ENCODE measurements around the gene AKNA.

The AKNA gene

DNA sequence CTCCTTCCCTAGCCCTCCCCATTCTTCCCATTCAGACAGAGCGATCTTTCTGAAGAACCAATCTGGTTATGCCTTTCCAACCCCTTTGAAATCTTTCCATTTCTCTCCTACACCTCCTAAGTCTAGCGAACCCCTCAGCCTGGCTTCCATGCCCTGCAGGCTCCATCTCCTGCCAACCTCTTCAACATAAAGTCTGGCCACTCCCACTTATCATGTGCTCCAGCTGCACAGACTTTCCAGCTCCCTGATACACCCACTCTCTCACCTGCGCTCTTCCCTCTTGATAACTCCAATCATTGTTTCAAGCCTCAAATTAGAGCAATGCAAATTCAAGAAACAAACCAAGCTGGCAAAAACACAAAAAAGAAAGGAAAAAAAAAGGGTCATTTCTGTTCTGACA is 68.6 kb downstream of the AKNA start:
- Mint-ChIP-seq H3K4me3 (no peak overlapping the region), H3K27ac (no peak overlapping the region), H3K4me1 (peaks cover 4% of the 10 kb centered on the region), H3K9me3 (no peaks in the 10 kb centered on the region), H3K36me3 (ENCODE audit: low read depth) (no peaks in the 10 kb centered on the region), H3K27me3 (ENCODE audit: low read depth, poor library complexity) (peaks cover 8% of the 10 kb centered on the region)
- TF ChIP-seq, protein P1, sequence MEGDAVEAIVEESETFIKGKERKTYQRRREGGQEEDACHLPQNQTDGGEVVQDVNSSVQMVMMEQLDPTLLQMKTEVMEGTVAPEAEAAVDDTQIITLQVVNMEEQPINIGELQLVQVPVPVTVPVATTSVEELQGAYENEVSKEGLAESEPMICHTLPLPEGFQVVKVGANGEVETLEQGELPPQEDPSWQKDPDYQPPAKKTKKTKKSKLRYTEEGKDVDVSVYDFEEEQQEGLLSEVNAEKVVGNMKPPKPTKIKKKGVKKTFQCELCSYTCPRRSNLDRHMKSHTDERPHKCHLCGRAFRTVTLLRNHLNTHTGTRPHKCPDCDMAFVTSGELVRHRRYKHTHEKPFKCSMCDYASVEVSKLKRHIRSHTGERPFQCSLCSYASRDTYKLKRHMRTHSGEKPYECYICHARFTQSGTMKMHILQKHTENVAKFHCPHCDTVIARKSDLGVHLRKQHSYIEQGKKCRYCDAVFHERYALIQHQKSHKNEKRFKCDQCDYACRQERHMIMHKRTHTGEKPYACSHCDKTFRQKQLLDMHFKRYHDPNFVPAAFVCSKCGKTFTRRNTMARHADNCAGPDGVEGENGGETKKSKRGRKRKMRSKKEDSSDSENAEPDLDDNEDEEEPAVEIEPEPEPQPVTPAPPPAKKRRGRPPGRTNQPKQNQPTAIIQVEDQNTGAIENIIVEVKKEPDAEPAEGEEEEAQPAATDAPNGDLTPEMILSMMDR (IDR thresholded peaks at IDR 0.05), result no peak
- no peak for DNase-seq

DNA sequence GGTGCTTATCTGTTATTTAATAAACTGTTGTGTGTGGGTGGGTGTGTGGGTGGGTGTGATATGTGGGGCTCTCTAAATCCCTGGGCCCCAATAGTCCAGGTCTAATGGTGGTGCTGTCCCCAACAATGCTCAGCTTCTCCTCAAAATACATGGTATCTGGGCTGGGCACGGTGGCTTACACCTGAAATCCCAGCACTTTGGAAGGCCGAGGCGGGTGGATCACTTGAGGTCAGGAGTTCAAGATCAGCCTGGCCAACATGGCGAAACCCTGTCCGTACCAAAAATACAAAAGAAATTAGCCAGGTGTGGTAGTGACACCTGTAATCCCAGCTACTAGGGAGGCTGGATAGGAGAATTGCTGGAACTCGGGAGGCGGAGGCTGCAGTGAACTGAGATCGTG is 69.4 kb downstream of the AKNA start:
- Mint-ChIP-seq H3K4me1 (peaks cover 4% of the 10 kb centered on the region), H3K9me3 (no peaks in the 10 kb centered on the region), H3K27ac (no peak overlapping the region), H3K27me3 (ENCODE audit: low read depth, poor library complexity) (peaks cover 8% of the 10 kb centered on the region), H3K4me3 (no peak overlapping the region), H3K36me3 (ENCODE audit: low read depth) (no peaks in the 10 kb centered on the region)
- TF ChIP-seq, protein P1 (IDR thresholded peaks at IDR 0.05), result no peak
- DNase-seq, result no peak

DNA sequence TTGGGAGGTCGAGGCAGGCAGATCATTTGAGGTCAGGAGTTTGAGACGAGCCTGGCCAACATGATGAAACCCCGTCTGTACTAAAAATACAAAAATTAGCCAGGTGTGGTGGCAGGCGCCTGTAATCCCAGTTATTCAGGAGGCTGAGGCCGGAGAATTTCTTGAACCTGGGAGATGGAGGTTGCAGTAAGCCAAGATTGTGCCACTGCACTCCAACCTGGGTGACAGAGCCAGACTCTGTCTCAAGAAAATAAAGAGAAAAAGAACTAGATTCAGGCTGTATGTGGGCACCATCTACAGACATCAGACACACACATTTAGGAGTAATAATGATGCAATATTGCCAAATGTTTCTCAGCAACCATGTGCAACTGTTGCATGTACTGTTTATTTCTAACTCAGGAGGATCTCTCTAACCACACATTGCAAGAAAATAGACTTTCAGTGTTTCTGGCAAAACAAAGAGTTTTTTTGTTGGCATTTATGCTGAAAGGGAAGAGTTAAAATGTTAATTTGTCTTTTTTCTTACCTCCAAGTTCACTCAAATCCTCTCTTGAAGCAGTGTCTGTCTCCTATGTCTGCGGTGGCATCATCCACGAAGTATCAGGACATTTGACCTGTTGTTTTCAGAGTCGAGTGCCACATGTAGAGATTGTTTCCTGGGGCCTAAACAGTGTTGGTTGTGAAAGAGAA is 70.0 kb downstream of the AKNA start:
- Mint-ChIP-seq H3K36me3 (ENCODE audit: low read depth) (peaks cover under 1% of the 10 kb centered on the region), H3K4me3 (no peak overlapping the region), H3K27me3 (ENCODE audit: low read depth, poor library complexity) (peaks cover 8% of the 10 kb centered on the region), H3K9me3 (no peaks in the 10 kb centered on the region), H3K27ac (no peak overlapping the region), H3K4me1 (peaks cover 4% of the 10 kb centered on the region)
- TF ChIP-seq, protein P1 (IDR thresholded peaks at IDR 0.05), result no peak
- DNase-seq, result no peak

DNA sequence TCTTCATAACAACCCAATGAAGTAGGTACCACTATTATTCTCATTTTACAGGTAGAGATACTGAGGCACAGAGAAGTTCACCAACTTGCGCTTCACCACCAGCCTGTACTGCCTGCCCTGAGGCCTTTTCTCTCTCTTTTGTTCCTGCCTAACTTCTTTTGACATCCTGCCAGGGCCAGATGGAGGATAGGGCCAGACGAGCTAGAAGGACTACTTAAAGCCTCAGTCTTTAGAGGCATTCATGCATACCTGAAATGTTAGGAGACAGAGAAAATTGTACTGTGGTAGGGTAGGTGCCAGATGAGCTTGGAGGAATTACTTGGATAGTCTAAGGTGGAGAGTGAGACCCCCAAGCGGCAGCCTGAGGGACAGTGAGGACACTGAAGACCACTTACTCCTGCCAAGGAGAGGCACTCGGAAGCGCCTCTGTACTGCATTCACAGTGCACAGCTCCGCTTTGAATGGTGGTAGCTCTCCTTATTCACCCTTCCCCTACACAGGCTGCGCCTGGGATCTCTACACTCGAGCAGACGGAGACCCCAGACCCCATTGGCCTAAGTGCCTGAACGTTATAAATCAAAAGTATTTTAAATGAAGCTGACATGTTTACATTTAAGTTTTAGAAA is 71.1 kb downstream of the AKNA start:
- peaks cover 8% of the 10 kb centered on the region for H3K27me3 Mint-ChIP-seq (ENCODE audit: low read depth, poor library complexity)
- peaks cover 10% of the 10 kb centered on the region for H3K36me3 Mint-ChIP-seq (ENCODE audit: low read depth)
- no peaks in the 10 kb centered on the region for H3K9me3 Mint-ChIP-seq
- H3K4me3 Mint-ChIP-seq, result no peak overlapping the region
- no peak for DNase-seq
- no peak overlapping the region for H3K27ac Mint-ChIP-seq
- H3K4me1 Mint-ChIP-seq, result peaks cover 4% of the 10 kb centered on the region
- TF ChIP-seq, protein P1 (IDR thresholded peaks at IDR 0.05), result no peak

DNA sequence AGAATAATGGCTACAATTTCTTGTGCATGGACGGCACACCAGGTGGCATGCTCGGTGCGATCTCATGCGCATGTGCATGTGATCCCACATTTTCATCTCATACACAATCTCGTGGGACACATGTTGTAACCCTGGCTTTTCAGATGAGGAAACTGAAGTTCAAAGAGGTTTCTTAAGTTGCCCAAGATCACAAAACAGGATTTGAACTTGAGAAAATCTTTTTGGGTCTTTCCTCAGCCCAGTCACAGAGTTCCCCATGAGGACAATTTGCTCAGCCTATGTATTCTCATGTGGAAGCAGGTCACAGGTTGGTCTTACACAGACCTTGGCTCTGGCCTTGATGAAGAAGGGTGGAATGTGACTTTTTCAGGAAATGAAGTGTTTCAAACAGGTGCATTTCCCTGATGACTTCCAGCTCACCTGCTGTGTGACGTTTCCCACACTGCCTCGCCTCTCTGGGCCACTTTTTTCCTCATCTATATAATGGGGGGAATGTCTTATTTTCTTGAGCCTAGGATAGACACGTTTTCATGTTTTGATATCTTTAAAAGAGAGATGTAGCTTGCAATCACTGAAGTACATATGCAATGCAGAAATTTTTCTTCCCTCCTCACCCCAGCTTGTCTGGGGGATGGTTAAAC is 71.9 kb downstream of the AKNA start:
- Mint-ChIP-seq H3K4me1 (peaks cover 4% of the 10 kb centered on the region), H3K36me3 (ENCODE audit: low read depth) (peaks cover 17% of the 10 kb centered on the region), H3K9me3 (no peaks in the 10 kb centered on the region), H3K4me3 (no peak overlapping the region), H3K27ac (no peak overlapping the region), H3K27me3 (ENCODE audit: low read depth, poor library complexity) (peaks cover 8% of the 10 kb centered on the region)
- TF ChIP-seq, protein P1 (IDR thresholded peaks at IDR 0.05), result no peak
- DNase-seq, result no peak

Measured in nephron progenitor cell (in vitro differentiated cells).